Dendritic cell treated with granulocyte-macrophage colony-stimulating factor and Interleukin-4, amounts not matched to agents 40 ng/mL and 50 ng/mL, for 4 days (primary cell): ENCODE results near the gene HPN.
"Not testable (repeated sequence)": the region's sequence is repeated elsewhere in the genome, so short reads cannot be mapped to it uniquely, and the experiment has no call there.

Experiments used
- H3K27ac Mint-ChIP-seq: one replicate; pipeline ENCODE4 v1.8.0; 2022; ENCODE audit warnings: mild to moderate bottlenecking, mixed read lengths
- H3K27me3 Mint-ChIP-seq: one replicate; pipeline ENCODE4 v1.8.0; 2022; ENCODE audit warnings: mild to moderate bottlenecking, mixed read lengths
- H3K36me3 Mint-ChIP-seq: one replicate; pipeline ENCODE4 v1.8.0; 2022; ENCODE audit warnings: low read depth, mixed read lengths
- H3K4me1 Mint-ChIP-seq: one replicate; pipeline ENCODE4 v1.8.0; 2022; ENCODE audit warnings: low read depth, mixed read lengths
- H3K4me3 Mint-ChIP-seq: one replicate; pipeline ENCODE4 v1.8.0; 2022; ENCODE audit warnings: mild to moderate bottlenecking, moderate library complexity, mixed read lengths
- H3K9me3 Mint-ChIP-seq: one replicate; pipeline ENCODE4 v1.8.0; 2022; ENCODE audit warnings: mixed read lengths
- intact Hi-C: fragments of 100-400 bp; cut with micrococcal nuclease; formaldehyde crosslinking; loops from one replicate; pipeline ENCODE4 v1.15.0; 2022

Gene HPN

DNA sequence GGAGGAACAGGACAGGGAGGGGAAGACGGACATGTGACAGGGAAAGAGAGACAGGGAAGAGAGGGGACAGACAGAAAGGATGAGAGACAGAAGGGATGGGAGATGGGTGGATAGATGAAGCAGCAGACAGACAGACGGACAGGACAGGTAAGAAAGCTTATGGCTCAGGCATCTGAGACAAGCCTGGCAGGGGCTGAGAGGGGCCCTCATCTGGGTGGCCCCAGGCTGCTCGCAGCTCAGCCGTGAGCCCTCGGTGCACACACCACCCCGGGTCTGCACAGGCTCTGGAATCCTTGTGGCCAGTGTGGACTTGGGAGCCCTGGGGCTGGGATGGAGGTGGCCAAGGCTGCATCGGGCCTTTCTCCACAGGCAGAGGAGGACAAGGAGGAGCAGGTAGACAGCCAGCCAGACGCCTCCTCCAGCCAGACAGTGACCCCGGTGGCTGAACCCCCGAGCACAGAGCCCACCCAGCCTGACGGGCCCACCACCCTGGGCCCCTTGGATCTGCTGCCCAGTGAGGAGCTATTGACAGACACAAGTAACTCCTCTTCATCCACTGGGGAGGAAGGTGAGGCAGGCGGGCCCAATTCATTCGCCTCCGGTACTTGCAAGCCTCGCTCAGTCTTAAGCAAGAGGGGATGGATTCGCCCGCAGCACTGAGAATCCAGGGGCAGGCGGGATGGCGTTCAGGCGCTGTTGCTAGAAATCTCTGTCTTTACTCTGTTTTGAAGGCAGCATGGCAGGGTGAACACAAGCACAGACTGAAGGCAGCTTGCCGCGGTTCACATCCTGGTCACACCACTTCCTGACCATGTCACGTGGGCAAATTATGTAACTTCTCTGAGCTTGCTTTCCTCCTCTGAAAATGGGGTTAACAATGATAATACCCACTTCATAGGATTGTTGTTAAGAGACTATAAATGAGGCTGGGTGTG lies 27.4 kb upstream of the HPN start:
- Mint-ChIP-seq H3K4me3 (peak overlapping the region; percentile 56), H3K36me3 (peaks cover 99% of the 10 kb centered on the region), H3K27me3 (no peaks in the 10 kb centered on the region), H3K9me3 (no peaks in the 10 kb centered on the region), H3K27ac (peak overlapping the region; percentile 66), H3K4me1 (peaks cover 76% of the 10 kb centered on the region)
- intact Hi-C loops, result loop anchor here (1.0 kb wide), 1 partner anchor 41 kb away; no protein-coding TSS in a partner anchor

DNA sequence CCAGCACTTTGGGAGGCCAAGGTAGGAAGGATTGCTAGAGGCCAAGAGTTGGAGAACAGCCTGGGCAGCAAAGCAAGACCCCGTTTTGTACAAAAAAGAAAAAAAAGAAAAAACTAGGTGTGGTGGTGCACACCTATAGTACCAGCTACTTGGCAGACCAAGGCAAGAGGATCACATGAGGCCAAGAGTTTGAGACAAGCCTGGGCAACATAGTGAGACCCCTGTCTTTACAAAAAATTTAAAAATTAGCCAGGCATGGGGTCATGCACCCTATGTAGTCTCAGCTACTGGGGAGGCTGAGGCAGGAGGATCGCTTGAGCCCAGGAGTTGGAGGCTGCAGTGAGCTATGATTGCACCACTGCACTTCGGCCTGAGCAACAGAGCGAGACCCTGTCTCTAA lies 26.7 kb upstream of the HPN start:
- Mint-ChIP-seq H3K4me1 (peaks cover 74% of the 10 kb centered on the region), H3K27ac (peak overlapping the region; percentile 66), H3K36me3 (peaks cover 99% of the 10 kb centered on the region)
- H3K4me3 Mint-ChIP-seq, H3K27me3 Mint-ChIP-seq, intact Hi-C loops, H3K9me3 Mint-ChIP-seq: not testable (repeated sequence)

- intact Hi-C loops, result no loop called here
- Mint-ChIP-seq H3K27me3 (no peaks in the 10 kb centered on the region), H3K4me1 (peaks cover 67% of the 10 kb centered on the region), H3K36me3 (peaks cover 99% of the 10 kb centered on the region), H3K4me3 (no peak overlapping the region), H3K9me3 (no peaks in the 10 kb centered on the region), H3K27ac (no peak overlapping the region)
These were observed 26.1 kb upstream of the HPN start for GRCh38 chr19:35015270-35015953.

GRCh38 chr19:35015954-35016351 lies 25.6 kb upstream of the HPN start:
- H3K27me3 Mint-ChIP-seq, result no peaks in the 10 kb centered on the region
- H3K27ac Mint-ChIP-seq, result no peak overlapping the region
- intact Hi-C loops, result no loop called here
- no peak overlapping the region for H3K4me3 Mint-ChIP-seq
- H3K4me1 Mint-ChIP-seq, result peaks cover 65% of the 10 kb centered on the region
- peaks cover 99% of the 10 kb centered on the region for H3K36me3 Mint-ChIP-seq
- no peaks in the 10 kb centered on the region for H3K9me3 Mint-ChIP-seq

GRCh38 chr19:35017507-35017906 lies 24.0 kb upstream of the HPN start:
- Mint-ChIP-seq H3K4me1 (peaks cover 58% of the 10 kb centered on the region), H3K27me3 (no peaks in the 10 kb centered on the region), H3K4me3 (no peak overlapping the region), H3K36me3 (peaks cover 99% of the 10 kb centered on the region), H3K9me3 (no peaks in the 10 kb centered on the region), H3K27ac (peak overlapping the region; percentile 49)
- intact Hi-C loops, result no loop called here

DNA sequence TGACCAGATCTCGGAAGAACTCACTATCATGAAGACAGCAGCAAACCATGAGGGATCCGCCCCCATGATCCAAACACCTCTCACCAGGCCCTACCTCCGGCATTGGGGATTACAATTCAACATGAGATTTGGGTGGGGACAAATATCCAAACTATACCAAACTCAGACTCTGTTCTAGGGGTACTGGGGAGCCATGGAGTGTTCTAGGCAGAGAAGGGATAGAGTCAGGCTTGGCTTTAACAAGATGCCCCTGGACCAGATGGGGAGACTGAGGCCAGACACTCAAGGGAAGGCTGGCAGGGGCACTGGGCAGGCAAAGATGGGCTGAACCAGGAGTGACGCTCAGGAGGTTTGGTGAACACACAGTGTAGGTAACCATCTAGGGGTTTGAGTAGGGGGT lies 23.1 kb upstream of the HPN start:
- Mint-ChIP-seq H3K27me3 (no peaks in the 10 kb centered on the region), H3K36me3 (peaks cover 99% of the 10 kb centered on the region), H3K27ac (peak overlapping the region; percentile 49), H3K9me3 (no peaks in the 10 kb centered on the region), H3K4me3 (no peak overlapping the region), H3K4me1 (peaks cover 57% of the 10 kb centered on the region)
- intact Hi-C loops, result no loop called here

DNA sequence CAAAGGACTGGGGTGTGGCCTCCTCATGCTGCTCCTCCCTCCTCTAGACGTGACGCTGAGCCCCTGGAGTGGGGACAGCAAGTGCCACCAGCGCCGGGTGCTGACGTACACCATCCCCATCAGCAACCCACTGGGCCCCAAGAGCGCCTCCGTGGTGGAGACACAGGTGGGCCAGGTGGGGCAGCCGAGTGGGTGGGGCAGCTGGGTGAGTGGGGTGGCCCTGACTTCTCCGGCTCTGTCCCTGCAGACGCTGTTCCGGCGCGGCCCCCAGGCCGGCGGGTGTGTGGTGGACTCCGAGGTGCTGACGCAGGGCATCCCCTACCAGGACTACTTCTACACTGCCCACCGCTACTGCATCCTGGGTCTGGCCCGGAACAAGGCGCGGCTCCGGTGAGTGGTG lies 22.4 kb upstream of the HPN start:
- intact Hi-C loops, result no loop called here
- Mint-ChIP-seq H3K4me3 (no peak overlapping the region), H3K9me3 (no peaks in the 10 kb centered on the region), H3K27ac (no peak overlapping the region), H3K4me1 (peaks cover 54% of the 10 kb centered on the region), H3K36me3 (peaks cover 99% of the 10 kb centered on the region), H3K27me3 (no peaks in the 10 kb centered on the region)

GRCh38 chr19:35021016-35021415 lies 20.5 kb upstream of the HPN start:
- no peak overlapping the region for H3K4me3 Mint-ChIP-seq
- H3K36me3 Mint-ChIP-seq, result peaks cover 99% of the 10 kb centered on the region
- intact Hi-C loops, result no loop called here
- H3K4me1 Mint-ChIP-seq, result peaks cover 38% of the 10 kb centered on the region
- H3K27ac Mint-ChIP-seq, result no peak overlapping the region
- H3K27me3 Mint-ChIP-seq, result no peaks in the 10 kb centered on the region
- no peaks in the 10 kb centered on the region for H3K9me3 Mint-ChIP-seq

GRCh38 chr19:35021596-35021995 lies 19.9 kb upstream of the HPN start:
- H3K4me3 Mint-ChIP-seq, result no peak overlapping the region
- peaks cover 99% of the 10 kb centered on the region for H3K36me3 Mint-ChIP-seq
- peak overlapping the region; percentile 57 for H3K27ac Mint-ChIP-seq
- H3K4me1 Mint-ChIP-seq, result peaks cover 38% of the 10 kb centered on the region
- H3K9me3 Mint-ChIP-seq, result no peaks in the 10 kb centered on the region
- intact Hi-C loops, result no loop called here
- H3K27me3 Mint-ChIP-seq, result no peaks in the 10 kb centered on the region

DNA sequence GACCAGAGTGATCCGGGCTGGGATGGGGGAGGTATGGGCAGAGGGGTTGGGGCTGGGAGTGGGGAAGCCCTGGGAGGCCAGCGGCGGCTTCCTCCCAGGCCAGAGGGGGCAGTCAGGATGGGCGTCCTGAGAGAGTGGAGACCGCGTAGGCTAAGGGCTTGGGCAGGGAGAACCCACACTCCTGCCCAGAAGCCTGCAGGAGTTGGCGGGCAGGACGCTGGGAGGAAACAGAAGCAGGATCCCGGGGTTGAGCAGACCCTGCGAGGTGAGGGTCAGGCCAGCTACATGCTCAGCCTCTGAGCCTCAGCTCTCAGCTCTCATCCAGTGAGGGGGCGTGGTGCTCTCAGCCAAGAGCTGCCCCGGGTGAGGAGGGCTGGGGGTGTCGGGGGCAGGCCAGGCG lies 19.1 kb upstream of the HPN start:
- Mint-ChIP-seq H3K27ac (peak overlapping the region; percentile 57), H3K36me3 (peaks cover 100% of the 10 kb centered on the region), H3K4me1 (peaks cover 33% of the 10 kb centered on the region), H3K9me3 (no peaks in the 10 kb centered on the region), H3K4me3 (no peak overlapping the region), H3K27me3 (no peaks in the 10 kb centered on the region)
- intact Hi-C loops, result no loop called here

DNA sequence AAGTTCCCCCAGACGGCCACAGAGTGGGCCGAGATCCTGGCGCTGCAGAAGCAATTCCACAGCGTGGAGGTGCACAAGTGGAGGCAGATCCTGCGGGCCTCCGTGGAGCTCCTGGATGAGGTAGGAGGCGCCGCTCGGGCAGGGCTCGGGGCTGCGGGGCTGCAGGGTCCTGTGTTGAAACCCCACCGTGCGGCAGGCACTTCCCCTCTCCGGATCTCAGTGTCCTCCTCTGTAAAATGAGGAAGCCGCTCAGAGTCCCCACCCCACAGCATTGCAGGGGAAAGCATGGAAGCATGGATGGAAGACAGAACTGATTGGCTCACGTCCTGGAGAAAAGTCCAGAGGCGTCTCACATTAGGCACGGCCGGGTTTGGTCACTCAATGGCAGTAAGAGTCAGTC lies 18.1 kb upstream of the HPN start:
- Mint-ChIP-seq H3K4me1 (peaks cover 24% of the 10 kb centered on the region), H3K27ac (peak overlapping the region; percentile 52), H3K36me3 (peaks cover 100% of the 10 kb centered on the region), H3K27me3 (peaks cover 2% of the 10 kb centered on the region), H3K9me3 (no peaks in the 10 kb centered on the region), H3K4me3 (no peak overlapping the region)
- intact Hi-C loops, result no loop called here

GRCh38 chr19:35024095-35024494 lies 17.4 kb upstream of the HPN start:
- Mint-ChIP-seq H3K4me1 (peaks cover 21% of the 10 kb centered on the region), H3K27ac (no peak overlapping the region), H3K27me3 (peaks cover 7% of the 10 kb centered on the region), H3K9me3 (no peaks in the 10 kb centered on the region), H3K36me3 (peaks cover 95% of the 10 kb centered on the region), H3K4me3 (no peak overlapping the region)
- intact Hi-C loops, result no loop called here

DNA sequence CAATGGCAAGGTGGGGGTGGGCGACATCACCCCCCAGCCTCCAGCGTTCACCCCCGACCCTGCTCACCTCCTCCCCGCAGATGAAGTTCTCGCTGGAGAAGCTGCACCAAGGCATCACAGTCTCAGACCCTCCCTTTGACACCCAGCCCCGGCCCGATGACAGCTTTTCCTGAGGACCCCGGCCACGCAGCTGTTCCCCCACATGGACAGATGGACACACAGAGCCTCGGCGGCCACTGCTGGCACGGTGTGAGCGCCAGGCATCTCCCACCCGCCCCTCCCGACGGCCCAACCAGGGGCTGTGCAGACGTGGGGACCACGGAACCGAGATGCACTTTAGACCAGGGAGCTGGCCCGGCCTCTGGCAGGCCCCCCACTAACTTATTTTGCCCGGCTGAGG lies 15.6 kb upstream of the HPN start:
- H3K27ac Mint-ChIP-seq, result no peak overlapping the region
- no peak overlapping the region for H3K4me3 Mint-ChIP-seq
- peaks cover 76% of the 10 kb centered on the region for H3K36me3 Mint-ChIP-seq
- peaks cover 29% of the 10 kb centered on the region for H3K4me1 Mint-ChIP-seq
- H3K27me3 Mint-ChIP-seq, result peaks cover 17% of the 10 kb centered on the region
- no peaks in the 10 kb centered on the region for H3K9me3 Mint-ChIP-seq
- intact Hi-C loops, result no loop called here

- no peak overlapping the region for H3K4me3 Mint-ChIP-seq
- no peak overlapping the region for H3K27ac Mint-ChIP-seq
- H3K27me3 Mint-ChIP-seq, result peaks cover 22% of the 10 kb centered on the region
- H3K4me1 Mint-ChIP-seq, result peaks cover 33% of the 10 kb centered on the region
- no peaks in the 10 kb centered on the region for H3K9me3 Mint-ChIP-seq
- intact Hi-C loops, result no loop called here
- peaks cover 72% of the 10 kb centered on the region for H3K36me3 Mint-ChIP-seq
These were observed 15.1 kb upstream of the HPN start for GRCh38 chr19:35026418-35026817.
